Progenitor cell of endocrine pancreas (in vitro differentiated cells): ENCODE results near the gene PHACTR2. TPM values are rescaled to one million over a fixed set of nuclear protein-coding genes. Genes with fewer than 3 reads are reported as not detected.

ENCODE experiments used
- DNase-seq: peaks from one replicate; pipeline ENCODE4 v3.0.0; 2021; ENCODE audit warnings: low spot score; ENCODE audit not compliant: unreplicated experiment
- H3K27ac Mint-ChIP-seq: 2 replicates; pipeline ENCODE4 v1.8.0; 2021; ENCODE audit warnings: mild to moderate bottlenecking, moderate library complexity, mixed read lengths
- H3K27me3 Mint-ChIP-seq: 2 replicates; pipeline ENCODE4 v1.8.0; 2021; ENCODE audit warnings: mixed read lengths
- H3K36me3 Mint-ChIP-seq: 2 replicates; pipeline ENCODE4 v1.8.0; 2022; ENCODE audit warnings: mixed read lengths; ENCODE audit not compliant: insufficient read depth
- H3K4me1 Mint-ChIP-seq: 2 replicates; pipeline ENCODE4 v1.8.0; 2021; ENCODE audit warnings: low read depth, mixed read lengths
- H3K4me3 Mint-ChIP-seq: 2 replicates; pipeline ENCODE4 v1.8.0; 2021; ENCODE audit warnings: low read depth, mild to moderate bottlenecking, moderate library complexity, mixed read lengths
- H3K9me3 Mint-ChIP-seq: 2 replicates; pipeline ENCODE4 v1.8.0; 2021; ENCODE audit warnings: low read depth, mixed read lengths
- CTCF ChIP-seq: fragments of 200-600 bp; sonication (generic); IDR thresholded peaks from one replicate; pipeline ENCODE4 v1.5.0; 2021; ENCODE audit warnings: antibody characterized with exemption, mild to moderate bottlenecking; ENCODE audit not compliant: unreplicated experiment
- total RNA-seq: library from RNA; stranded (reverse); gene quantifications from 2 replicates; pipeline ENCODE4 v1.2.1, GENCODE V29; 2021

The PHACTR2 gene
- total RNA-seq, 1 donor from 2014 or later, result 55.2 TPM

DNA sequence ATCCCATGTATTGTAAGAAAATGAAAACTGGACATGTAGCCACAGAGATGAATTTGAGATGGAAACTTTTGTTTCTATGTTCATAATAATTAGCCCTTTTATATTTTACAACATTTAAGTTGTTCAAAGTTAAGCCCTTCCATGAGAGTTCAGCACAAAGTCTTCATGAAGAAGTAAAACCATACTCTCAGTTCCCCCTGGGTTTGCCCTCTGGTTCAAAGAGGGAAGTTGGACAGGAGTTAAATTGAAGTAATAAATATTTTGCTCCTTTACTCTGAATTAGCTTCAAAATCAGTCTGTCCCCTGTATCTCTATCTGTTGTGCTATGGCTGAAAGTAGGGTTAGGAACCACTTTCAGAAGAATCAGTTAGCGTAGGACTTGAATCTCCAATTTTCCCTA is 31.1 kb downstream of the PHACTR2 start:
- Mint-ChIP-seq H3K27ac (no peak overlapping the region), H3K27me3 (no peaks in the 10 kb centered on the region), H3K36me3 (peaks cover 17% of the 10 kb centered on the region), H3K9me3 (peaks cover 4% of the 10 kb centered on the region), H3K4me1 (peaks cover 2% of the 10 kb centered on the region), H3K4me3 (no peak overlapping the region)
- TF ChIP-seq CTCF, result no peak
- no peak for DNase-seq

- DNase-seq, result no peak
- H3K9me3 Mint-ChIP-seq, result no peaks in the 10 kb centered on the region
- no peaks in the 10 kb centered on the region for H3K27me3 Mint-ChIP-seq
- no peak overlapping the region for H3K27ac Mint-ChIP-seq
- no peaks in the 10 kb centered on the region for H3K4me1 Mint-ChIP-seq
- TF ChIP-seq CTCF, result no peak
- H3K36me3 Mint-ChIP-seq, result peaks cover 12% of the 10 kb centered on the region
- H3K4me3 Mint-ChIP-seq, result no peak overlapping the region
Observed at GRCh38 chr6:143711714-143712113, 33.9 kb downstream of the PHACTR2 start.

DNA sequence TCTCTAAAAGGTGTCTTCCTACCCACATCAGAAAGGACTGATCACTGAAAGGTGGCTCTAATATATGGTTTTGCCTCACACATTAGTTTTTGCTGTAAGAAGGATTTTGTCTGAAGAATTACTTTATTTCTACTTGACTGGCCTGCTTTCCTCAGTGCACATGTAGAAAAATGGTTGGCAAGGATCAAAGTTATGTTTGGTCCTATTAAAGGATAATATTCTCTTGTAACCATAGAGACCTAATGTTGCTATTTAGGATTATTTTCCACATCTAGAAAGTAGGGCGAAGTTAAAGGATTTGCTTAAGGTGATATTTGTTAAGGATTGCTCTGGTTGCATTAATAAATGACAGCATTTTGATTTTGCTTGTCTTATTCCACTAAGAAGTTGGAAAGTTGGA is 40.7 kb downstream of the PHACTR2 start:
- Mint-ChIP-seq H3K27me3 (no peaks in the 10 kb centered on the region), H3K4me1 (no peaks in the 10 kb centered on the region), H3K9me3 (peaks cover 6% of the 10 kb centered on the region), H3K36me3 (peaks cover 23% of the 10 kb centered on the region), H3K4me3 (no peak overlapping the region), H3K27ac (no peak overlapping the region)
- no peak for DNase-seq
- no peak for TF ChIP-seq CTCF

- no peak for DNase-seq
- H3K9me3 Mint-ChIP-seq, result peaks cover 17% of the 10 kb centered on the region
- H3K4me1 Mint-ChIP-seq, result no peaks in the 10 kb centered on the region
- no peak for TF ChIP-seq CTCF
- peaks cover 34% of the 10 kb centered on the region for H3K36me3 Mint-ChIP-seq
- no peak overlapping the region for H3K4me3 Mint-ChIP-seq
- H3K27me3 Mint-ChIP-seq, result no peaks in the 10 kb centered on the region
- H3K27ac Mint-ChIP-seq, result no peak overlapping the region
Observed at GRCh38 chr6:143721642-143722041, 43.9 kb downstream of the PHACTR2 start.

GRCh38 chr6:143724876-143725275 is 47.1 kb downstream of the PHACTR2 start:
- TF ChIP-seq CTCF, result no peak
- H3K4me1 Mint-ChIP-seq, result no peaks in the 10 kb centered on the region
- peaks cover 26% of the 10 kb centered on the region for H3K9me3 Mint-ChIP-seq
- no peak overlapping the region for H3K4me3 Mint-ChIP-seq
- H3K27me3 Mint-ChIP-seq, result no peaks in the 10 kb centered on the region
- H3K27ac Mint-ChIP-seq, result no peak overlapping the region
- H3K36me3 Mint-ChIP-seq, result peaks cover 39% of the 10 kb centered on the region
- no peak for DNase-seq
